Measurements from ENCODE around the gene SCRT2.
"Not testable (repeated sequence)": the region's sequence is repeated elsewhere in the genome, so short reads cannot be mapped to it uniquely, and the experiment has no call there.

The SCRT2 gene

DNA sequence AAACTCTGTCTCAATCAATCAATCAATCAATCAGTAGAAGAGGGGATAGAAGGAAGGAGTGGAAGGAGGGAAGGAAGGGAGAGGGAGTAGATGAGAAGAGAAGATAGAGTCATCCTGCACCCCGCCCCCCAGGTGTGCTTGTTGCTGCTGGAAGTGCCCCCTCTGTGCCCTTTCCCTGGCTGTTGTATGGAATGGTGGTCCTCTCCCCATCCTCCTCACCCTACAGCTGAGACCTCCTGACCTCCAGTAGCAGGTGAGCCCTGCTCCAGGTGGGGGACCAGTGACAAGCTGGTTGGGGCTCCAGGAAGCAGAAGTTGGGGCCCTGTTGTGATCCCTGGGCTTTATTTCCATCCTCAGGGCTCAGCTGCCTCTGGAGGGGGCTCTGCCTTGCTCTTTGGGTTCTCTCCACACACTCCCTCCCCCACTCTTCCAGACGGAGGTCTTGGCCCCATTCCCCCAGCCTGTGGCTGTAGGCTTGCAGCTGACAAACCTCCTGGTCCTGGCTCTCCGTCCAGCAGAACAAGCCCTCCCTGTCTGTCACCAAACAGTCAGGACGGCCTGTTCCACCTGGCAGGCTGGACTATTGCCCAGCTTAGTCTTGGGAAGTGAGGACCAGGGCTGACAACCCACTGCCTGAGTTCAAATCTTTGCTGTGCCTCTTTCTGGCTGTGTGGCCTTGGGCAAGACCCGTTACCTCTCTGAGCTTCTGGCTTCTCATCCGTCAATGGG lies 26.0 kb upstream of the SCRT2 start:
- DNase-seq (ENCODE audit: low read depth) = no peak

DNA sequence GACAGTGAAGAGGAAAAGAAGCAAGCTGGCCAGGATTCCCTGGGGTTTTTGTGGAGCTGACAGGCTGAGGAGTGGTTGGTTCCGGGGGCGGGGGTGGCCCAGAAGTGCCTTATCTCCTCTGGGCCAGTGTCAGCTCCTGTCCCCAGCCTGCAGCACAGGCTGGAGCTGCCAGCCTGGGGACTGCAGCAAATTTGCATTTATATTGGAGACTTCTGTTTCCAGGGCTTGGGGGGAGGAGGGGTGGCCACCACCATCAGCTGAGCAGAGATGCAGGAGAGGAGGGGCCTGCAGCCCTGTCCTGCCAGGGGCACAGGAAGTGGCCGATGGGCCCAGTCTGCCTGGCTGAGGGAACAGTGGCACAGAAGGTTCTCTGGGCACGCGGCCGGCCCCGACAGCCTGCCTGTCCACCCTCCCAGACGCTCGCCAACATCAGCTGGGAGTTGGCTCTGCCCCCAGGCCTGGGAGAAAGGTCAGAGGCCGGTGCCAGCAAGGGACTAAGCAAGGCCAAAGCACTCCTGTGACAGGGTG lies 24.3 kb upstream of the SCRT2 start:
- no peak for DNase-seq (ENCODE audit: low read depth)

DNA sequence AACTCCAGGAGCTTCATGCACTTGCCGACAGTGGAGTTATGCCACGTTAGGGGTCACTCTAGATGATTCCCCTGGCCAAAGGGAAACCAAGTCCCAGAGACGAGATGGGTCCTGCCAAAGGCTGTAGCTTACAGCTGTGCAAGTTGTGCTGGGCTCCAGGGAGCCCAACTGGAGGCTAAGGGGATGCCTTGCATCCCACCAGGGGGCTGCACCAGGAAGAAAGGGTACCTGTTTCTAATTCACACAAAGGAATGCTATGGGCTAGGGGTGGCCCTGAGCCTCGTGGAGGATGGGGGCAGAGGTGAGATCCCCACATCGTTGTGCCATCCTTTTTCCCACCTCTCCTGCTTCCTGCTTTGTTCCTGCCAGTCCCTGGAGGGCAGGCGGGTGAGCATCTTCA lies 23.7 kb upstream of the SCRT2 start:
- DNase-seq (ENCODE audit: low read depth) = no peak

DNA sequence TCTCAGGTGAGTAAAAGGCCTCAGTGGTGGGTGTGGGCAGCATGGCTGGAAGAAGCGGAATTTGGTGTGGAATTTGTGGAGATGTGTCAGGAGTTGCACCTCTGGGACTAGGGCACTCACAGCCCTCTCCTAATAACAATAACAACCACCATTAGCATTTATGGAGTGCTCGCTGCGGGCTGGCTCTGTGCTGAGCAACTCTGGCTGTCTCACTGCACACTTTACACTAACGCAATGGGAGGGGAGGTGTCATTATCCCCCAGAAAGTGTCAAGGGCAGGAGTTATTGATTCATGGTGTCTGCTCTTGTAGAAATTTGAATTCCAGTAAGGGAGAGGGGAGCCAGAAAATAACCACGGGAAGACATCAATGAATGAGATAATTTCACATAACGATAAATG lies 22.7 kb upstream of the SCRT2 start:
- no peak for DNase-seq (ENCODE audit: low read depth)

DNA sequence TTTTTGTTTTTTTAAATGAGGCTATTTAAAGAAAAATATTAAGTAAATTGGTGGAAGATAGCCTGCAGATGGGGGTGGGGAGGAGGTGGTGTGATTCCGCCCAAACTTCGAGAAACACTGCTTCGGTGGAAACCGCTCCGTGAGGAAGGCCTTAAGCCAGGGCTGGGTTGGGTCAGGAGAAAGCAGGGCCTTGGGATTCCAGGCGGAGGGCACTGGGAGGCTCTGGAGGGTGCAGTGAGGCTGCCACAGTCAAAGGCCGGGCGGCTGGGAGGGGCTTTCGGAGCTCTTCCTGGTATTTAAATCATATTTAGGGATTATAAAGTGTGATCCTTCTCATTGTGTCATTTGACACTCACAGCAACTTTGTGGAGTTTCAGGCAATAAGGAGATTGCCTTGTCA lies 22.2 kb upstream of the SCRT2 start:
- no peak for DNase-seq (ENCODE audit: low read depth)

DNA sequence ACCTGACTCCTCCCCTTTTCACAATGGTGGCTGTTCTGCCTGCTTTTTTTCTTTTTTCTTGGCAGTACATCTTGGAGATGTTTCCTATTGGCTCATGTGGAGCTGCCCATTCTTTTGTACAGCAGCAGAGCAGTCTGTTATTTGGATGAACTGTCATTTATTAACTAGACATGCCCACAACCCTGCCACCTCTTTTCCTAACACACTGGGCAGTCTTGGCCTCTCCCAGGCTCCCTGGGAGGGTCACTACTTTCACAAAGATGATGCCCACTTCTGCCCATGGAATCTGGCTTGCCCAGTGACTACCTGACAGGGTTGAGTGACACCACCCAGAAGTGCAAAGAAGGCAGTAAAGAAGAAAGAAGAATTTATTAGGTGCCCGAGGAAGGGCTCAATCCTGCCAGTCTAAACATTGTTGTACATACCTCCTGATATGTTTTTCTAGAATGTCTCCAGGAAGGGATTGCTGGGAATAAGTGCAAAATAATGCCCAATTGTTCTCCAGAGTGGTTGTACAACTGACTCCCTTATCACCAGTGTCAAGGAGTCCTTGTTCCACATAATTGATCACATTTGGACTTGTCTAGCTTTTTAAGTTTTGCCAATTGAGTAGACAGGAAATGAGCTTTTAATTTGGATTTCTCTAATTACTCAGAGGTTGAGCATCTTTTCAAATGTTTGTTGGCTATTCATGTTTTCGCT lies 19.7 kb upstream of the SCRT2 start:
- DNase-seq (ENCODE audit: low read depth) = no peak

DNA sequence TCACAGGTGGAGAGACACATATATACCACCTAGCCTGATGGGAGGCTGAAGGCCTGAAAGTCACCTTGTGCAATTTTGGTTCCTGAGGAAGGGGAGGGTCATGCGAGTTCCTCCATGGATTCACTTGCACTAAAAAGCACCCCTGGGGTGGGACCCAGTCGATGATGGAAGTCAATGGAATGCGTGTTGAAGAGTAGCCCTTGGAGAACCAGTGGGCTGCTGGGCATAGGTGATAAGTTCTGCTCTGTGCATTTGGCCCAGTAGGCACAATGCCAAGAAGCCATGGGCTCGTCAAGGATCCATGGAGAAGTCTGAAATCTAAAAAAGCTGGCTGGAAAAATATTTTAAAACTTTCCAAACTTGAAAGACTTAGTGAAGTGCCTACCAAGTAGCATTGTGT lies 18.9 kb upstream of the SCRT2 start:
- no peak for DNase-seq (ENCODE audit: low read depth)

DNA sequence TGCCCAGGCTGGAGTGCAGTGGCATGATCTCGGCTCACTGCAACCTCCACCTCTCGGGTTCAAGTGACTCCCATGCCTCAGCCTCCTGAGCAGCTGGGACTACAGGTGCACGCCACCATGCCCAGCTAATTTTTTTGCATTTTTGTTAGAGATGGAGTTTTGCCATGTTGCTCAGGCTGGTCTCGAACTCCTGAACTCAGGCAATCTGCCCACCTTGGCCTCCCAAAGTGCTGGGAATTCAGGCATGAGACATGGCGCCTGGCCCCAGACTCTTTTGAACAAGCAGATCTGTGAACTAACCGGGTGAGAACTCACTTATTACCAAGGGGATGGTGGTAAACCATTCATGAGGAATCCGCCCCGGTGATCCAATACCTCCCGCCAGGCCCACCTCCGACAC lies 18.2 kb upstream of the SCRT2 start:
- not testable (repeated sequence) for DNase-seq (ENCODE audit: low read depth)

DNA sequence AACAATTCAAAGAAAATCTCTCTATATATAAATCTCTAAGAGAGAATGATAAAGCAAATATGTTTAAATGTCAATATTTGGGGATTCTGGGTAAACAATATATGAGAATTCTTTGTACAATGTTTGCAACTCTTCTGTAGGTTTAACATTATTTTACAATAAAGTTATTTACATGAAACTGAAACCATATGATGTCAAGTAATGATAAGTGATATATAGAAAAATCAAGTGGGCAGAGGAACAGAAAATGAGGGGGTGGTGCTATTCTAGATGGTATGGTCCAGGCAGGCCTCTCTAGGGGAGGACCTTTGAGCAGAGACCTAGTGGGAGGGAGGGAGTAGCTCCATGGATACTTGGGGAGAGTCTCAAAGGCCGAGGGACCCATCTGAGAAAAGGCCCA lies 16.4 kb upstream of the SCRT2 start:
- no peak for DNase-seq (ENCODE audit: low read depth)

DNA sequence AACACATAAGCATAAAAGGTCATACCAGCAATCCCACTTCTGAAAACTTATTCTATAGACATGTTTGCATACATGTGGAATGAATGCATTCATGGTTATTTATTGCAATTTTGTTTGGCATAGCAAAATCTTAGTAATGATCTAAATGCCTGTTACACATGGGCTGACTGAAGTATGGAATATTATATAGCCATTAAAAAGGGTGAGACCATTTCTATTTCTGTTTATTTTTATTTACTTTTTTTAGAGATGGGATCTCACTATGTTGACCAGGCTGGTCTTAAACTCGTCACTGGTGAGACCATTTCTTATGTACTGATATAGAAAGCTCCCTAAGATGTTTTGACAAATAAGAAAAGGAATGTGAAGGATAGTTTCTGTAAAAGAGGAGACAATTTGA lies 14.3 kb upstream of the SCRT2 start:
- no peak for DNase-seq (ENCODE audit: low read depth)

DNA sequence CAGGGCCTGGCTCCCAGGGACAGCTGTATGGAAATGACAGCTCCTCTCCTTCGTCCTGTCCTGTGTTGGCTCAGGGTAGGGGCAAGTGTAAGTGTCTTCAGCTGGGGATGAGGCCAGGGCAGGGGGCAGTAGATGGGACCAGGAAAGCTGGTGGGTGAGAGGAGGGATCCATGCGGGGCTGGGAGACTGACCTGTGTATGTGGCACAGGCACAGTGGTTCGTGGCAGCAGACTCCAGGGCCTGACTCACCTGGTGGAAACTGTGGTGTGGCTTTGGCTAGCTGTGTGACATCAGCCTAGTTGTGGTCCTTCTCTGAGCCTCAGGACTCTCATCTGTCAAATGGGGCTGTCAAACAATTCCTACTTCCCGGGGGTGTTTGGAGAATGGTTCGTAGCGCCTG lies 13.7 kb upstream of the SCRT2 start:
- no peak for DNase-seq (ENCODE audit: low read depth)

DNA sequence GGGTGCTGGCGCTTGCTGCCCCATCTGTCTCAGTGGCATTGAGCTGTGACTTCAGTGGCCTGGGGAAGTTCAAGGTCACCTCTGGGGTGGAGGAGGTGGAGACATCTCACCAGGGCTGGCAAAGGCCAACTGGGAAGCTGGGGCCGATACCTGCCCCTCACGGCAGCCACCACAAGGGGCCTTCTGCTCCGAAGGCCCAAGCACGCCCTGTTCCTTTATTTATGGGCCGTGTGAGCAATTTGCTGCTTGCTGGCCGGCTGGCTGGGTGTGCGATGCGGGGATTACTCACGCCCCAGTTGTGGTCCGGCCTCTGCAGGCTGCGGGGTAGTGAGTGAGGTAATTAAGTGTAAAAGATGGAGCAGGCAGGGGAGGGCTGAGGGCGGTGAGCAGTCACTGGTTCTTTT lies 13.2 kb upstream of the SCRT2 start:
- DNase-seq (ENCODE audit: low read depth) = no peak

DNA sequence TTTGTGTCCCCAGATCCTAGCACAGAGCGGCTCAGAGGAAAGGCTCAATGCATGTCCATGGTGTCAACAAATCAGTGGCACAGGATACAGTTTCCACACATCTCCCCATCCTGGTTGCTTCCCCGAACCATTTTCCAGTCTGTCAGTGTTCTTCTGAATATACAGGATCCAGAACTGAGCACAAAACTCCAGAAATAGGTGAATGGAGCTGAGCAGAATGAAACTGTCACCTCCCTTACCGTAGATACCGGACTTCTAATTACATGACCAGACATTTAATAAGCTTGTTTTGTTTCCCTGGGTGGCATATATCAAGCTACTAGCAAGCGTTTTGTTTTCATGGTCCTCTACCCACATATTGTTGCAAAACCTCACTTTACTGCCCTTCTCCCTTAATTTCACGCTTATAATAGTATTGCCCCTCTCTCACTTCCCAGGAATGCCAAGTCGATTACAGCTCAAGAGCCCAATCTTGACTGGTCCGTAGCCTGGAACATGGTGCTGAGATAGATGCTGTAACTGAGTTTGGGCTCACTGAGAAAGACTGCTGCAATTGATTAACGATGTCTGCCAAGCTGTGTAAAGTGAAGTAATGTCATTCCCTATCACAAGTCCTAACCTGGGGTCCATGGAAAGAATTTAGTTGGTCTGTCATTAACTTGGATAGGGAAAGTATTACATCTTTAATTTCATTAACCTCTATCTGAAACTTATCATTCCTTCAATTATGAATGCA lies 12.0 kb upstream of the SCRT2 start:
- no peak for DNase-seq (ENCODE audit: low read depth)

DNA sequence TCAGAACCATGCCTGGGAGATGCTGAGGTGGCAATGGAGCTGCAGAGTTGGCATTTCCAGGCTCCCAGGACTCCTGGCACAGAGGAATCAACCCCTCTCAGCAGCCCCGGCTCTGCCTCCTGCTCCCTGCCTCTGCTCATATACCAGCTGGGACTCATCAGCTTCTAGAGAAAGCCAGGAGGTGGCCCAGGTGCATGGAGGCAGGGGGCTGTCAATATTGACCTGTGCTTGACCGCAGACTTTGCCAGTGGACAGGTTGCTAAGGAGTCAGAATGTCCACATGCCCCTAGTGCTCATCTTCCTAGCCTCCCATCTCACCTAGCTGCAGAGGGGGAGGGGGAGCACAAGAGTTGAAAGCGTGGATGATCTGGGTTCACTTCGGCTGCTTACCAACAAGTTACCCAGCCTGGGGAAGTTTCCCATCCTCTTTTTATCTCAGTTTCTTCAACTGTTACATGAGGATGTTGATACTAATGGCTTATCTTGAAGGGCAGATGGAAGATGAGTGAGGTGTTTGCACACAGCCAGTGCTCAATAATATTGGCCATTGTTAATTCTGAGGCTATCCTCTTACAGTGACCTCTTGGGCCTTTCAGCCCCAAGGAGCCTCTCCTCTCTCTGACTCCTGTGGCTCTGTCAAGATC lies 9.2 kb upstream of the SCRT2 start:
- no peak for DNase-seq (ENCODE audit: low read depth)

DNA sequence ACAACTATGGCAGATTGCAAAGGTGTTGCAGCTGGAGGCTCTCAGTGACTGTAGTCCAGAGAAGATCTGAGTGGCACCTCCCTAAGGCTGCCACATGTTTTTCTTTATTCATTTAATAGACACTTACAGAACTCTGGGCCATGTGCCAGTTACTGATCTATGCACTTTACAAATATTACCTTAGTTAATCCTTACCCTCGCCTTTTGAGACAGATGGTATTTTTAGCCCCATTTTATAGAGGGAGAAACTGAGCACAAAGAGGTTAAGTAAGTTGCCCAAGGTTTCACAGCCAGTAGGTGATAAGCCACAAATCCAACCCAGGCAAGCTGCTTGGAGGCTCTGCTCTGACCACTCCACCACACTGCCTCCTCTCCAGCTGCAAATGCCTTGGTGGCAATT lies 6.5 kb upstream of the SCRT2 start:
- no peak for DNase-seq (ENCODE audit: low read depth)

DNA sequence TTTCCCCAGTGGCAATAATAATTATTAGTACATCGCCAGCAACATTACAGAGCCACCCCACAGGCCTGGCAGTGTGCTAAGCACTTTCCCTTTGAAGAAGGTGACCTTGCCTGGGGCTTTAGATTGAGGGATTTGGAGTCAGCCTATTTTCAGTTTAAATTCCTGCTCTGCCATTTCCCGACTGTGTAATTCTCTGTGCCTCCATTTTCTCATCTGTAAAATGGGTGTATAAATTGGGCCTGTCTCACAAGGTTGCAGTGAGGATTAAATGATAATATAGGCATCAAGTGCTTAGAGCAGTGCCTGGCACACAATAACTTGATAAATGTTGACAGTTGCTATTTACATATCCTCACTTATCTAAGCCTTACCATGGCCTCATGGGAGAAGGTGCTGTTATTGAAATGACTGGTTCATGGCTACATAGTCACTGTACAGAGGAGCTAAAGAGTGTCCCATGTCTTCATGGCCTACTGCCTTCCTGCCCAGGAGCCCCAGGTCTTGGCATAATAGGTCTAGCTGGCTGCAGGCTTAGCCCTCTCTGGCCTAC lies 5.1 kb upstream of the SCRT2 start:
- no peak for DNase-seq (ENCODE audit: low read depth)

DNA sequence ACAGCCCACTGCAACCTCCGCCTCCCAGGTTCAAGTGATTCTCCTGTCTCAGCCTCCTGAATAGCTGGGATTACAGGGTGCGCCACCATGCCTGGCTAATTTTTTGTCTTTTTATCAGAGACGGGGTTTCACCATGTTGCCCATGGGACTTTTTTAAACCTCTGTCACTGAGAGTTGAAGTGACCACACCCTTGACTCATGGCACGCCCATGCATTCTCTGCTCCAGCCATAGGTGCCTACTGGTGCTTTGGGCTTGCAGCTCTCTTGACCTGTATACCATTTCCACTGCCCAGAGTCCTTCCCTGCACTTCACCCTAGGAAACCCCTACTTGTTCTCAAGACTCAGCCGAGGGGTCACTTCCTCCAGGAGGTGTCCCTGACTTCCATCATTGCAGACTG lies 2.4 kb upstream of the SCRT2 start:
- DNase-seq (ENCODE audit: low read depth) = no peak

DNA sequence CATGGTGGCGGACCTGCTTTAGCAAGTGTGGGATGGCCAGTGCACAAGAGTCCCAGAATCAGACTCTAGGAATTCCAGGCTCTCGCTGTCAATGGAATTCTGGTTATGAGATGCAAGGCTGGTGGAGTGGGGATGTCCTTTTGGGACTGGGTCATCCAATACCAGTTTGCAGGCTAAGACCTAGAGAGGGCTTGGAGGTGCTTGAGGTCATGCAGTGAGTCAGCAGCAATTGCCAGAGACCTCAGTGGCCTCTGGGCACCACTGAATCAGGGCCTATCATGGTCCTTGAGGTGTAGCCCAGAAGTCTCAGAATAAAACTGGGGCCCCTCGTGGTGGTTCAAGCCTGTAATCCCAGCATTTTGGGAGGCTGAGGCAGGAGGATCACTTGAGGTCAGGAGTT lies 1.4 kb upstream of the SCRT2 start:
- no peak for DNase-seq (ENCODE audit: low read depth)

DNA sequence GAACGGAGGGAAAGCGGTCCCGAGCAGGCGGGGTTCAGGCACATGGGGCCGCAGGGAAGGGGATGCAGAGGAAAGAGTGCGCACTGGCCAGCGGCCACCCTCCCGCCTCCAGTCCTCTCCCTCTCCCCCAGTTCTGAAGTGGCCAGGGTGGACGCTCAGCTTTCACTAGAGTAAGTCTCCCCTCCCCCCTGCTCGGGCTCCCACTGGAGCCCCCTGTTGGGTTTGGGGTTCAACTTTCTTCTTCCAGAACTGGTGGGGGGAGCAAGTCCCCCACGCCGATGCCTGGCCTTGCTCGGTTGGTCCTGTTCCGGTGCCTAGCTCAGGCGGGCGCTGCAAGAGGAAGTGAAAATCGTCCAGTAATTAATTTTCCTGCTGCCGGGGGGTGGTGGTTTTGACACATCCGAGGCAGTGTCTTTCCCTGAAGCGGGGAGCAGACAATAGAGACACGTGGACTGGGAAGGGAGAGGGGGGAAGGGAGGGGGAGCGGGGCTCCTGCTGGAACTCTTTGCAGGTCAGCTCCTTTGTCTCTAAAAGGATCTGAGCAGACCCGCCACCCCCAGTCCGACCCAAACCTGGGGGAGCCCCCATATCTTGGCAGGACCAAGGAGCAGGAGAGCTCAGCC lies 824 bp upstream of the SCRT2 start:
- no peak for DNase-seq (ENCODE audit: low read depth)

DNA sequence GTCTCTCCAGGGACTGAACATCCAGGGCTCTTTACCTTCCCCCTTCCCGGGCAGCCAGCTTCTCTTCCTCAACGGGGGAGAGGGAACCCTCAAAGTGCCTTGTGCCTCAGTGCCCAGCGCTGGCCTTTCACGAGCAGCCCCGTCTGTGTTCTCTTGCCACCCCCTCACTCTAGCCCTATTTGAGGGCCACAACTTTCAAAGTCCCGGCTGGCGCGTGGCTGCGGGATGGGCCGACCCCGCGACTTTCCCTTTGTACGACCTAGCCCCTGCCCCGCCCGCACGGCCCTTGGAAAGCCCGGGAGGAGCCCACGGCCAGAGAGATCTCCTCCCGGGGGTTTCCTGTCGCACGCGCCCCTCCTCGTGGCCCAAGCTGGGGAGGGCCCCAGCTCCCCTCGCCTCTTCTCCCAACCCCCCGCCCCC lies 559 bp downstream of the SCRT2 start:
- no peak for DNase-seq (ENCODE audit: low read depth)

DNA sequence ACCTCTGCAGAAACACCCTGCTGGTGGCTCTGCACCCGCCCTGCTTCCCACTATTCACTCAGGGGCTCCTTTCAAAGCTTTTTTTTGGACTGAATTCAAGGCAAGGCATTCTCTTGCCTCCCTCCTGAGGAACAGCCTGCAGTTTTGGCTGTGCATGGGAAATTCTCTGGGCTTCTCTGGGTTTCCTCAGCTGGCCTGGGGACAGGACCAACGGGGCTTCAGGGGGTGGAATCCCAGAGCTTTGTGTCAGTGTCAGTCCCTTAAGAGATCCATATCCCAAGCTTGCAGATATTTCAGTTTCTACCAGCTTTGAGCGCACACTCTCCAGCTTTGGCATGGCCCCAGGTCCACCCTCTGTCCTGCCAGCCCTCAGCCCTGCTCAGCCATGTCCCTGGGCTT lies 2.0 kb downstream of the SCRT2 start:
- no peak for DNase-seq (ENCODE audit: low read depth)

Measured in activated T-cell treated with anti-CD3 and anti-CD28 coated beads for 48 hours (primary cell).